Activated CD8-positive, alpha-beta T cell treated with anti-CD3 and anti-CD28 coated beads for 36 hours (primary cell): ENCODE data around the gene DHTKD1. TPM values are rescaled to one million over a fixed set of nuclear protein-coding genes. Genes with fewer than 3 reads are reported as not detected.
"Not testable (repeated sequence)": the region's sequence is repeated elsewhere in the genome, so short reads cannot be mapped to it uniquely, and the experiment has no call there.

Experiments used
- ATAC-seq: fragments of 200-7000 bp; cut with Tn5 transposase; one replicate; pipeline ENCODE4 v1.10.0; 2021; ENCODE audit warnings: mild to moderate bottlenecking, moderate library complexity
- CTCF ChIA-PET: fragments of 350-600 bp; sonication (Branson Sonifier 250); formaldehyde crosslinking; loops from one replicate; lab custom pipeline; 2021; ENCODE audit warnings: antibody characterized with exemption; lab: Charles Lee
- POLR2A ChIA-PET: fragments of 350-600 bp; sonication (Branson Sonifier 250); formaldehyde crosslinking; loops from one replicate; lab custom pipeline; 2021; ENCODE audit warnings: antibody characterized with exemption; lab: Charles Lee
- DNase-seq: peaks from one replicate; pipeline ENCODE4 v3.0.0-alpha.2; 2020
- H3K27ac Mint-ChIP-seq: one replicate; pipeline ENCODE4 v1.8.0; 2021; ENCODE audit warnings: mild to moderate bottlenecking, mixed read lengths
- H3K27me3 Mint-ChIP-seq: one replicate; pipeline ENCODE4 v1.8.0; 2021; ENCODE audit warnings: mixed read lengths
- H3K36me3 Mint-ChIP-seq: one replicate; pipeline ENCODE4 v1.8.0; 2021; ENCODE audit warnings: low read depth, mixed read lengths
- H3K4me1 Mint-ChIP-seq: one replicate; pipeline ENCODE4 v1.8.0; 2021; ENCODE audit warnings: low read depth, mixed read lengths
- H3K4me3 Mint-ChIP-seq: one replicate; pipeline ENCODE4 v1.8.0; 2021; ENCODE audit warnings: mild to moderate bottlenecking, moderate library complexity, mixed read lengths
- H3K9me3 Mint-ChIP-seq: one replicate; pipeline ENCODE4 v1.8.0; 2021; ENCODE audit warnings: mixed read lengths
- CTCF ChIP-seq: fragments of 200-600 bp; IDR thresholded peaks from one replicate; pipeline ENCODE4 v1.8.0; 2022; ENCODE audit warnings: antibody characterized with exemption, mild to moderate bottlenecking
- intact Hi-C: fragments of 100-400 bp; cut with micrococcal nuclease; formaldehyde crosslinking; loops from one replicate; pipeline ENCODE4 v1.10.0; 2022
- total RNA-seq, 2 experiments: library from RNA; stranded (reverse); gene quantifications; one replicate each; pipeline ENCODE4 v1.2.3, GENCODE V29; 2021

DHTKD1 gene
- total RNA-seq, 2 experiments from 2014 or later: 13.1 to 13.5 TPM

- Mint-ChIP-seq H3K27ac (peak overlapping the region; percentile 9), H3K4me3 (no peak overlapping the region)
- intact Hi-C loops: no loop called here
Measured at GRCh38 chr10:12077580-12078180, 8.9 kb downstream of the DHTKD1 start.

GRCh38 chr10:12081470-12081869 lies 12.7 kb downstream of the DHTKD1 start:
- no peak for TF ChIP-seq CTCF
- POLR2A ChIA-PET: no interaction called here

More at GRCh38 chr10:12077580-12078180, 8.9 kb downstream of the DHTKD1 start:
- DNase-seq (no peak), ATAC-seq (no peak)
- ChIA-PET POLR2A (no interaction called here), CTCF (no interaction called here)
- Mint-ChIP-seq H3K36me3 (no peaks in the 10 kb centered on the region), H3K4me1 (no peaks in the 10 kb centered on the region), H3K9me3 (no peaks in the 10 kb centered on the region), H3K27me3 (no peaks in the 10 kb centered on the region)
- TF ChIP-seq CTCF: no peak

GRCh38 chr10:12081879-12082557 lies 13.3 kb downstream of the DHTKD1 start:
- H3K4me3 Mint-ChIP-seq: no peak overlapping the region
- ATAC-seq (no peak), DNase-seq (no peak)
- H3K4me1 Mint-ChIP-seq: no peaks in the 10 kb centered on the region
- H3K27me3 Mint-ChIP-seq: no peaks in the 10 kb centered on the region
- intact Hi-C loops: no loop called here
- H3K27ac Mint-ChIP-seq: no peak overlapping the region
- H3K36me3 Mint-ChIP-seq: peaks cover 9% of the 10 kb centered on the region
- TF ChIP-seq CTCF: no peak
- H3K9me3 Mint-ChIP-seq: no peaks in the 10 kb centered on the region
- ChIA-PET POLR2A (no interaction called here), CTCF (interaction anchor here (0.9 kb wide), 1 partner anchor 700 kb away, joined by 3 read pairs; no protein-coding TSS in a partner anchor)

More at GRCh38 chr10:12081470-12081869, 12.7 kb downstream of the DHTKD1 start:
- H3K4me1 Mint-ChIP-seq: no peaks in the 10 kb centered on the region
- intact Hi-C loops: no loop called here
- DNase-seq (no peak), ATAC-seq (no peak)
- H3K27me3 Mint-ChIP-seq: no peaks in the 10 kb centered on the region
- CTCF ChIA-PET: no interaction called here
- H3K27ac Mint-ChIP-seq: no peak overlapping the region
- no peaks in the 10 kb centered on the region for H3K9me3 Mint-ChIP-seq
- peaks cover 6% of the 10 kb centered on the region for H3K36me3 Mint-ChIP-seq
- no peak overlapping the region for H3K4me3 Mint-ChIP-seq

- H3K36me3 Mint-ChIP-seq: peaks cover 20% of the 10 kb centered on the region
- H3K9me3 Mint-ChIP-seq: no peaks in the 10 kb centered on the region
- intact Hi-C loops: no loop called here
- ATAC-seq (no peak), DNase-seq (no peak)
- ChIA-PET POLR2A (no interaction called here), CTCF (interaction anchor here (1.2 kb wide), 1 partner anchor 102 kb away, joined by 3 read pairs; no protein-coding TSS in a partner anchor)
- no peak for TF ChIP-seq CTCF
- no peaks in the 10 kb centered on the region for H3K4me1 Mint-ChIP-seq
- no peak overlapping the region for H3K27ac Mint-ChIP-seq
- no peaks in the 10 kb centered on the region for H3K27me3 Mint-ChIP-seq
- no peak overlapping the region for H3K4me3 Mint-ChIP-seq
Measured at GRCh38 chr10:12088919-12089318, 20.2 kb downstream of the DHTKD1 start.

GRCh38 chr10:12091421-12091820 lies 22.7 kb downstream of the DHTKD1 start:
- POLR2A ChIA-PET: no interaction called here
- TF ChIP-seq CTCF: no peak

GRCh38 chr10:12097361-12097760 lies 28.6 kb downstream of the DHTKD1 start:
- H3K9me3 Mint-ChIP-seq, H3K4me1 Mint-ChIP-seq, ATAC-seq, H3K27ac Mint-ChIP-seq, POLR2A ChIA-PET, DNase-seq, H3K27me3 Mint-ChIP-seq, intact Hi-C loops, H3K4me3 Mint-ChIP-seq, CTCF ChIA-PET: not testable (repeated sequence)
- H3K36me3 Mint-ChIP-seq: peaks cover 16% of the 10 kb centered on the region

More at GRCh38 chr10:12091421-12091820, 22.7 kb downstream of the DHTKD1 start:
- H3K27ac Mint-ChIP-seq: no peak overlapping the region
- H3K4me3 Mint-ChIP-seq: no peak overlapping the region
- H3K27me3 Mint-ChIP-seq: no peaks in the 10 kb centered on the region
- H3K4me1 Mint-ChIP-seq: no peaks in the 10 kb centered on the region
- H3K36me3 Mint-ChIP-seq: peaks cover 15% of the 10 kb centered on the region
- no peak for DNase-seq
- no peaks in the 10 kb centered on the region for H3K9me3 Mint-ChIP-seq
- CTCF ChIA-PET: no interaction called here
- intact Hi-C loops: no loop called here
- ATAC-seq: no peak
